ENCODE data around the gene GRHPR.

GRCh38 chr9:37372839-37373238, 49.7 kb upstream of the GRHPR start:
- no peak for TF ChIP-seq CTCF (IDR thresholded peaks at IDR 0.05; ENCODE audit: insufficient read depth, low read length, poor library complexity, severe bottlenecking)
- no peak for TF ChIP-seq EZH2phosphoT487 (conservative IDR thresholded peaks at IDR 0.05; ENCODE audit: low read length)
